OCI-LY7 (cell line): ENCODE measurements around the gene KIF12.

Experiments used
- EZH2phosphoT487 ChIP-seq: fragments of 200-600 bp; sonication (generic); IDR thresholded peaks from 2 replicates; pipeline ENCODE4 v1.6.1; 2018; ENCODE audit warnings: low read depth, borderline replicate concordance, mild to moderate bottlenecking, mixed run types, antibody characterized with exemption, low read length, moderate library complexity, mixed read lengths
- TF ChIP-seq, protein P1 (sequence below): fragments of 200-600 bp; sonication (generic); conservative IDR thresholded peaks from 2 replicates; pipeline ENCODE4 v1.5.1; 2014; ENCODE audit warnings: mild to moderate bottlenecking, antibody characterized with exemption, low read length, moderate library complexity, mixed read lengths

DNA sequence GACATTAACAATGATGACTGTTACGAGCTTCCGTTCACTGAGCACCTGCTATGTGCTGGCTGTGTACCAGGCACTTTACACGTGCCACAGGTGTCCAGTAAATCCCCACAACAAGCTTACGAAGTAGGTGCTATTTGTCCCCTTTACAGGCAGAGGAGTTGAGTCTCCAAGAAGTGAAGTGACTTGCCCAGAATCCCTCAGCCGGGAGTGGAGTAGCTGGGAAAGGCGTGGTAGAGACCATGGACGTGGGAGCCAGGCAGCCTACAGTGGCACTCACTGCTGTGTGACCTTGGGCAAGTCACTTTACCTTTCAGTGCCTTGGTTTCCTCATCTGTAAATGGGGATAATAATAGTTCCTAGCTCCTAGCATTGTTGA is 20.3 kb downstream of the KIF12 start:
- TF ChIP-seq, protein P1, sequence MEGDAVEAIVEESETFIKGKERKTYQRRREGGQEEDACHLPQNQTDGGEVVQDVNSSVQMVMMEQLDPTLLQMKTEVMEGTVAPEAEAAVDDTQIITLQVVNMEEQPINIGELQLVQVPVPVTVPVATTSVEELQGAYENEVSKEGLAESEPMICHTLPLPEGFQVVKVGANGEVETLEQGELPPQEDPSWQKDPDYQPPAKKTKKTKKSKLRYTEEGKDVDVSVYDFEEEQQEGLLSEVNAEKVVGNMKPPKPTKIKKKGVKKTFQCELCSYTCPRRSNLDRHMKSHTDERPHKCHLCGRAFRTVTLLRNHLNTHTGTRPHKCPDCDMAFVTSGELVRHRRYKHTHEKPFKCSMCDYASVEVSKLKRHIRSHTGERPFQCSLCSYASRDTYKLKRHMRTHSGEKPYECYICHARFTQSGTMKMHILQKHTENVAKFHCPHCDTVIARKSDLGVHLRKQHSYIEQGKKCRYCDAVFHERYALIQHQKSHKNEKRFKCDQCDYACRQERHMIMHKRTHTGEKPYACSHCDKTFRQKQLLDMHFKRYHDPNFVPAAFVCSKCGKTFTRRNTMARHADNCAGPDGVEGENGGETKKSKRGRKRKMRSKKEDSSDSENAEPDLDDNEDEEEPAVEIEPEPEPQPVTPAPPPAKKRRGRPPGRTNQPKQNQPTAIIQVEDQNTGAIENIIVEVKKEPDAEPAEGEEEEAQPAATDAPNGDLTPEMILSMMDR: no peak
- TF ChIP-seq EZH2phosphoT487: no peak
